ENCODE measurements around the gene ZNF217. TPM values are rescaled to one million over a fixed set of nuclear protein-coding genes. Genes with fewer than 3 reads are reported as not detected.
"Not testable (repeated sequence)": the region's sequence is repeated elsewhere in the genome, so short reads cannot be mapped to it uniquely, and the experiment has no call there.

The ZNF217 gene
- total RNA-seq, 1 donor from 2014 or later: 64.7 TPM

- Mint-ChIP-seq H3K27ac (ENCODE audit: unreplicated experiment) (no peak overlapping the region), H3K36me3 (ENCODE audit: unreplicated experiment) (no peaks in the 10 kb centered on the region), H3K9me3 (ENCODE audit: unreplicated experiment) (peaks cover 1% of the 10 kb centered on the region), H3K27me3 (ENCODE audit: unreplicated experiment) (no peaks in the 10 kb centered on the region), H3K4me1 (ENCODE audit: low read depth, unreplicated experiment) (no peaks in the 10 kb centered on the region), H3K4me3 (ENCODE audit: unreplicated experiment) (no peak overlapping the region)
- DNase-seq: no peak
- TF ChIP-seq CTCF (IDR thresholded peaks at IDR 0.05; ENCODE audit: partially characterized antibody, unreplicated experiment): no peak
Measured at GRCh38 chr20:53527196-53527595, 66.4 kb downstream of the ZNF217 start.

- peaks cover 1% of the 10 kb centered on the region for H3K9me3 Mint-ChIP-seq (ENCODE audit: unreplicated experiment)
- no peaks in the 10 kb centered on the region for H3K4me1 Mint-ChIP-seq (ENCODE audit: low read depth, unreplicated experiment)
- no peaks in the 10 kb centered on the region for H3K27me3 Mint-ChIP-seq (ENCODE audit: unreplicated experiment)
- no peak overlapping the region for H3K27ac Mint-ChIP-seq (ENCODE audit: unreplicated experiment)
- no peak for TF ChIP-seq CTCF (IDR thresholded peaks at IDR 0.05; ENCODE audit: partially characterized antibody, unreplicated experiment)
- no peaks in the 10 kb centered on the region for H3K36me3 Mint-ChIP-seq (ENCODE audit: unreplicated experiment)
- H3K4me3 Mint-ChIP-seq (ENCODE audit: unreplicated experiment): no peak overlapping the region
- DNase-seq: peak; percentile 21
Measured at GRCh38 chr20:53524589-53525312, 68.9 kb downstream of the ZNF217 start.

- H3K4me1 Mint-ChIP-seq (ENCODE audit: low read depth, unreplicated experiment); H3K36me3 Mint-ChIP-seq (ENCODE audit: unreplicated experiment); H3K27ac Mint-ChIP-seq (ENCODE audit: unreplicated experiment); H3K4me3 Mint-ChIP-seq (ENCODE audit: unreplicated experiment); H3K9me3 Mint-ChIP-seq (ENCODE audit: unreplicated experiment); DNase-seq; H3K27me3 Mint-ChIP-seq (ENCODE audit: unreplicated experiment): not testable (repeated sequence)
Measured at GRCh38 chr20:53523615-53524014, 70.0 kb downstream of the ZNF217 start.

GRCh38 chr20:53522696-53523095 lies 70.9 kb downstream of the ZNF217 start:
- Mint-ChIP-seq H3K27me3 (ENCODE audit: unreplicated experiment) (no peaks in the 10 kb centered on the region), H3K4me1 (ENCODE audit: low read depth, unreplicated experiment) (no peaks in the 10 kb centered on the region), H3K27ac (ENCODE audit: unreplicated experiment) (no peak overlapping the region), H3K4me3 (ENCODE audit: unreplicated experiment) (no peak overlapping the region), H3K9me3 (ENCODE audit: unreplicated experiment) (peaks cover 1% of the 10 kb centered on the region), H3K36me3 (ENCODE audit: unreplicated experiment) (no peaks in the 10 kb centered on the region)
- no peak for TF ChIP-seq CTCF (IDR thresholded peaks at IDR 0.05; ENCODE audit: partially characterized antibody, unreplicated experiment)
- no peak for DNase-seq

- H3K27ac Mint-ChIP-seq (ENCODE audit: unreplicated experiment): no peak overlapping the region
- H3K27me3 Mint-ChIP-seq (ENCODE audit: unreplicated experiment): no peaks in the 10 kb centered on the region
- peaks cover 1% of the 10 kb centered on the region for H3K9me3 Mint-ChIP-seq (ENCODE audit: unreplicated experiment)
- no peak for TF ChIP-seq CTCF (IDR thresholded peaks at IDR 0.05; ENCODE audit: partially characterized antibody, unreplicated experiment)
- H3K4me1 Mint-ChIP-seq (ENCODE audit: low read depth, unreplicated experiment): no peaks in the 10 kb centered on the region
- no peaks in the 10 kb centered on the region for H3K36me3 Mint-ChIP-seq (ENCODE audit: unreplicated experiment)
- no peak for DNase-seq
- no peak overlapping the region for H3K4me3 Mint-ChIP-seq (ENCODE audit: unreplicated experiment)
Measured at GRCh38 chr20:53522026-53522425, 71.6 kb downstream of the ZNF217 start.

GRCh38 chr20:53521421-53521820 lies 72.2 kb downstream of the ZNF217 start:
- H3K36me3 Mint-ChIP-seq (ENCODE audit: unreplicated experiment); H3K4me1 Mint-ChIP-seq (ENCODE audit: low read depth, unreplicated experiment); H3K4me3 Mint-ChIP-seq (ENCODE audit: unreplicated experiment); H3K9me3 Mint-ChIP-seq (ENCODE audit: unreplicated experiment); H3K27me3 Mint-ChIP-seq (ENCODE audit: unreplicated experiment); H3K27ac Mint-ChIP-seq (ENCODE audit: unreplicated experiment); DNase-seq: not testable (repeated sequence)

All from glutamatergic neuron (in vitro differentiated cells).